ENCODE data around the gene CACNA1E. TPM values are rescaled to one million over a fixed set of nuclear protein-coding genes. Genes with fewer than 3 reads are reported as not detected.

CACNA1E gene
- total and polyA plus RNA-seq, 2 donors (not counting 1 experiment from before 2014, with no cell fraction given): 0.37 to 0.40 TPM

DNA sequence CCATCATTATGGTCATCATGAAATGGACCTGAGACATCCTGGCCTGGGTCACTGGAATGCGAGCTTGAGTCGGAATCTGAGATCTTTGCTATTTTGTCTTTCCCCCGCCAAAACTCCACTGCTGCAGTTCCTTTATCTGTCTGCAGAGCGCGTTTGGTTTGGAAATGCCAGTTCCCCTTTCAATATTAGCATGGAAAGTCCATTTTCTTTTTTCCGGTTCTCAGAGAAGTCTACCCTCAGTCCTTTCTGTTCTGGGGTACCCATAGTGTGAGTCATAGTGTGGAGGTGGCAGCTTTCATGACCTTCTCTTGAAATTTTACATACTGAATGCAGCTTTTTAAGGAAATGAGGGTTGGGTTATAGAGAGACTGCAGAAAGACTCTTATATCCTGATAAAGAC lies 14.6 kb downstream of the CACNA1E start:
- Mint-ChIP-seq H3K27me3 (peaks cover 22% of the 10 kb centered on the region), H3K27ac (no peak overlapping the region), H3K4me1 (peaks cover 8% of the 10 kb centered on the region), H3K4me3 (no peak overlapping the region), H3K9me3 (ENCODE audit: insufficient read depth) (no peaks in the 10 kb centered on the region)
- TF ChIP-seq, protein P1, sequence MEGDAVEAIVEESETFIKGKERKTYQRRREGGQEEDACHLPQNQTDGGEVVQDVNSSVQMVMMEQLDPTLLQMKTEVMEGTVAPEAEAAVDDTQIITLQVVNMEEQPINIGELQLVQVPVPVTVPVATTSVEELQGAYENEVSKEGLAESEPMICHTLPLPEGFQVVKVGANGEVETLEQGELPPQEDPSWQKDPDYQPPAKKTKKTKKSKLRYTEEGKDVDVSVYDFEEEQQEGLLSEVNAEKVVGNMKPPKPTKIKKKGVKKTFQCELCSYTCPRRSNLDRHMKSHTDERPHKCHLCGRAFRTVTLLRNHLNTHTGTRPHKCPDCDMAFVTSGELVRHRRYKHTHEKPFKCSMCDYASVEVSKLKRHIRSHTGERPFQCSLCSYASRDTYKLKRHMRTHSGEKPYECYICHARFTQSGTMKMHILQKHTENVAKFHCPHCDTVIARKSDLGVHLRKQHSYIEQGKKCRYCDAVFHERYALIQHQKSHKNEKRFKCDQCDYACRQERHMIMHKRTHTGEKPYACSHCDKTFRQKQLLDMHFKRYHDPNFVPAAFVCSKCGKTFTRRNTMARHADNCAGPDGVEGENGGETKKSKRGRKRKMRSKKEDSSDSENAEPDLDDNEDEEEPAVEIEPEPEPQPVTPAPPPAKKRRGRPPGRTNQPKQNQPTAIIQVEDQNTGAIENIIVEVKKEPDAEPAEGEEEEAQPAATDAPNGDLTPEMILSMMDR (IDR thresholded peaks at IDR 0.05): no peak
- TF ChIP-seq EZH2 (IDR thresholded peaks at IDR 0.05; ENCODE audit: borderline replicate concordance, insufficient read depth, low read depth, low read length, poor library complexity, severe bottlenecking): no peak
- POLR2A ChIA-PET: no interaction called here
- Histone ChIP-seq H3K9ac (ENCODE audit: low read length) (no peak overlapping the region), H2AFZ (ENCODE audit: insufficient read depth, low read depth, low read length, poor library complexity, severe bottlenecking) (no peak overlapping the region), H3K4me1 (ENCODE audit: control insufficient read depth in 2 of 2, insufficient read depth in 2 of 2, low read length in 2 of 2) (no peaks in the 10 kb centered on the region), H3K4me2 (replicated peaks; ENCODE audit: low read depth, low read length, poor library complexity, severe bottlenecking) (no peak overlapping the region), H3K9me3 (ENCODE audit: control extremely low read depth in 1 of 3, control insufficient read depth in 2 of 3, insufficient read depth in 1 of 3, low read length in 2 of 3) (no peaks in the 10 kb centered on the region), H3K27me3 (replicated peaks in 1 of 4; ENCODE audit: control extremely low read depth in 1 of 4, control insufficient read depth in 3 of 4, insufficient read depth in 4 of 4, low read length in 3 of 4) (peaks cover 0 to 11% (median 3%) of the 10 kb centered on the region in 4 experiments), H3K27ac (ENCODE audit: low read length in 2 of 2) (no peak overlapping the region), H4K20me1 (ENCODE audit: control insufficient read depth, insufficient read depth, low read length, poor library complexity, severe bottlenecking) (no peaks in the 10 kb centered on the region), H3K79me2 (ENCODE audit: control insufficient read depth, insufficient read depth, low read length) (no peaks in the 10 kb centered on the region), H3K36me3 (replicated peaks in 1 of 2; ENCODE audit: control extremely low read depth in 1 of 2, control insufficient read depth in 1 of 2, extremely low read depth in 1 of 2, insufficient read depth in 2 of 2, low read length in 1 of 2) (no peaks in the 10 kb centered on the region), H3K4me3 (ENCODE audit: control extremely low read depth in 1 of 5, extremely low read depth in 1 of 5, insufficient read depth in 1 of 5, low read depth in 2 of 5, low read length in 4 of 5) (no peak overlapping the region)
- intact Hi-C loops (cut with micrococcal nuclease): no loop called here
- CTCF ChIA-PET: no interaction called here
- ATAC-seq (ENCODE audit: low read depth) (no peak), DNase-seq (no peak)
- 71% methylated on average over 5 of the region's 6 CpGs for WGBS (ENCODE audit: insufficient coverage)

DNA sequence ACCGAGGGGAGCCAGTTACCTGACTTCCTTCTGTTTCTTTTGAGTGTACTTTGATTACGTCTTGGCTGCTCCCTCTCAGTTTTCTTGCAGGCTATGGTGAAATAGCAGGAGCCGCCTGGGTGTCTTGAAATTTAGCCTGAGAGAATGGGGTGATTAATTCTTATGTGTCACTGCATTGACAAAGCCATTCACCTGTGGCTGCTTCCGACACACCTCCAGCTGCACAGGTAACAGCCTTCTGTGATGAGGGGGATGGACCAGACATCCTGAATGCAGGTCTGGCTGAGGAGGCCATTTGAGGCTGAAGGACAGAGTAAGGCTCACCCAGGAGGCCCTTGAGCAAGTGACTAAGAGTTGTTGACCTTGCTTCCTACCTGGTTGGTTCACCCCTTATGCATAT lies 16.5 kb downstream of the CACNA1E start:
- Mint-ChIP-seq H3K4me1 (peaks cover 25% of the 10 kb centered on the region), H3K4me3 (no peak overlapping the region), H3K27ac (no peak overlapping the region), H3K27me3 (peaks cover 19% of the 10 kb centered on the region), H3K9me3 (ENCODE audit: insufficient read depth) (no peaks in the 10 kb centered on the region)
- Histone ChIP-seq H2AFZ (ENCODE audit: insufficient read depth, low read depth, low read length, poor library complexity, severe bottlenecking) (no peak overlapping the region), H3K27ac (ENCODE audit: low read length in 2 of 2) (no peak overlapping the region), H3K27me3 (replicated peaks in 1 of 4; ENCODE audit: control extremely low read depth in 1 of 4, control insufficient read depth in 3 of 4, insufficient read depth in 4 of 4, low read length in 3 of 4) (peaks cover 0 to 6% (median 1%) of the 10 kb centered on the region in 4 experiments), H4K20me1 (ENCODE audit: control insufficient read depth, insufficient read depth, low read length, poor library complexity, severe bottlenecking) (no peaks in the 10 kb centered on the region), H3K79me2 (ENCODE audit: control insufficient read depth, insufficient read depth, low read length) (no peaks in the 10 kb centered on the region), H3K4me1 (ENCODE audit: control insufficient read depth in 2 of 2, insufficient read depth in 2 of 2, low read length in 2 of 2) (peaks cover 16 to 19% of the 10 kb centered on the region in 2 donors), H3K36me3 (replicated peaks in 1 of 2; ENCODE audit: control extremely low read depth in 1 of 2, control insufficient read depth in 1 of 2, extremely low read depth in 1 of 2, insufficient read depth in 2 of 2, low read length in 1 of 2) (no peaks in the 10 kb centered on the region), H3K9me3 (ENCODE audit: control extremely low read depth in 1 of 3, control insufficient read depth in 2 of 3, insufficient read depth in 1 of 3, low read length in 2 of 3) (peaks cover 0 to 3% (median 0%) of the 10 kb centered on the region in 3 donors), H3K4me2 (replicated peaks; ENCODE audit: low read depth, low read length, poor library complexity, severe bottlenecking) (no peak overlapping the region), H3K9ac (ENCODE audit: low read length) (no peak overlapping the region), H3K4me3 (ENCODE audit: control extremely low read depth in 1 of 5, extremely low read depth in 1 of 5, insufficient read depth in 1 of 5, low read depth in 2 of 5, low read length in 4 of 5) (no peak overlapping the region)
- 87% methylated on average over 4 of the region's 4 CpGs for WGBS (ENCODE audit: insufficient coverage)
- DNase-seq: no peak
- TF ChIP-seq, protein P1 (IDR thresholded peaks at IDR 0.05): no peak
- no peak for TF ChIP-seq EZH2 (IDR thresholded peaks at IDR 0.05; ENCODE audit: borderline replicate concordance, insufficient read depth, low read depth, low read length, poor library complexity, severe bottlenecking)
- intact Hi-C loops (cut with micrococcal nuclease): no loop called here
- ChIA-PET POLR2A (no interaction called here), CTCF (no interaction called here)
- ATAC-seq (ENCODE audit: low read depth): no peak
